ENCODE results near the gene FAM78B.

FAM78B gene

GRCh38 chr1:166032572-166033371 is 134.0 kb downstream of the FAM78B start:
- Histone ChIP-seq H3K27ac (replicated peaks; ENCODE audit: low read length) (no peak overlapping the region), H2AK5ac (ENCODE audit: low read depth, low read length) (no peak overlapping the region), H3K18ac (ENCODE audit: low read length) (no peak overlapping the region), H3K36me3 (replicated peaks in 1 of 2; ENCODE audit: control insufficient read depth in 2 of 2, insufficient read depth in 2 of 2, low read length in 2 of 2) (no peaks in the 10 kb centered on the region), H3K23ac (ENCODE audit: low read depth, low read length, poor library complexity) (no peak overlapping the region), H3K9me3 (replicated peaks in 1 of 2; ENCODE audit: control insufficient read depth in 2 of 2, insufficient read depth in 1 of 2, low read depth in 1 of 2, low read length in 2 of 2) (no peaks in the 10 kb centered on the region), H3K4ac (ENCODE audit: low read length) (no peak overlapping the region), H2BK15ac (ENCODE audit: low read length) (no peak overlapping the region), H2BK12ac (ENCODE audit: low read length) (no peak overlapping the region), H2BK120ac (ENCODE audit: low read depth, low read length) (no peak overlapping the region), H3K4me1 (ENCODE audit: control insufficient read depth in 2 of 2, insufficient read depth in 1 of 2, low read depth in 1 of 2, low read length in 2 of 2) (no peaks in the 10 kb centered on the region), H3K4me3 (ENCODE audit: low read length in 2 of 2) (no peak overlapping the region), H3K14ac (ENCODE audit: low read length) (no peak overlapping the region), H4K8ac (ENCODE audit: low read depth, low read length) (no peak overlapping the region), H2BK5ac (ENCODE audit: low read length) (no peak overlapping the region), H2AFZ (ENCODE audit: low read length) (no peak overlapping the region), H4K91ac (ENCODE audit: low read depth, low read length, poor library complexity) (no peak overlapping the region), H3K27me3 (ENCODE audit: control insufficient read depth in 3 of 3, insufficient read depth in 3 of 3, low read depth in 1 of 3, low read length in 3 of 3) (no peaks in the 10 kb centered on the region), H3K9ac (ENCODE audit: low read depth, low read length, poor library complexity) (no peak overlapping the region), H3K79me1 (ENCODE audit: low read depth, low read length) (no peaks in the 10 kb centered on the region), H3K4me2 (ENCODE audit: insufficient read depth, low read length, poor library complexity, severe bottlenecking) (no peak overlapping the region)
- no peak for DNase-seq (ENCODE audit: low spot score)
- no CpG with 5 or more reads among the region's 11 CpGs for WGBS, 2 donors (ENCODE audit: extremely low coverage in 2 of 2, insufficient read length in 2 of 2, insufficient replicate concordance in 1 of 2)

GRCh38 chr1:166031932-166032571 is 134.7 kb downstream of the FAM78B start:
- Histone ChIP-seq H3K18ac (ENCODE audit: low read length) (no peak overlapping the region), H3K36me3 (replicated peaks in 1 of 2; ENCODE audit: control insufficient read depth in 2 of 2, insufficient read depth in 2 of 2, low read length in 2 of 2) (no peaks in the 10 kb centered on the region), H3K4ac (ENCODE audit: low read length) (no peak overlapping the region), H3K14ac (ENCODE audit: low read length) (no peak overlapping the region), H3K4me1 (ENCODE audit: control insufficient read depth in 2 of 2, insufficient read depth in 1 of 2, low read depth in 1 of 2, low read length in 2 of 2) (no peaks in the 10 kb centered on the region), H3K4me2 (ENCODE audit: insufficient read depth, low read length, poor library complexity, severe bottlenecking) (no peak overlapping the region), H3K9me3 (replicated peaks in 1 of 2; ENCODE audit: control insufficient read depth in 2 of 2, insufficient read depth in 1 of 2, low read depth in 1 of 2, low read length in 2 of 2) (no peaks in the 10 kb centered on the region), H2AK5ac (ENCODE audit: low read depth, low read length) (no peak overlapping the region), H4K8ac (ENCODE audit: low read depth, low read length) (no peak overlapping the region), H2AFZ (ENCODE audit: low read length) (no peak overlapping the region), H4K91ac (ENCODE audit: low read depth, low read length, poor library complexity) (no peak overlapping the region), H2BK12ac (ENCODE audit: low read length) (no peak overlapping the region), H2BK120ac (ENCODE audit: low read depth, low read length) (no peak overlapping the region), H3K23ac (ENCODE audit: low read depth, low read length, poor library complexity) (no peak overlapping the region), H3K79me1 (ENCODE audit: low read depth, low read length) (no peaks in the 10 kb centered on the region), H2BK15ac (ENCODE audit: low read length) (no peak overlapping the region), H3K27ac (replicated peaks; ENCODE audit: low read length) (no peak overlapping the region), H3K4me3 (ENCODE audit: low read length in 2 of 2) (no peak overlapping the region), H3K9ac (ENCODE audit: low read depth, low read length, poor library complexity) (no peak overlapping the region), H3K27me3 (ENCODE audit: control insufficient read depth in 3 of 3, insufficient read depth in 3 of 3, low read depth in 1 of 3, low read length in 3 of 3) (no peaks in the 10 kb centered on the region), H2BK5ac (ENCODE audit: low read length) (no peak overlapping the region)
- no CpG with 5 or more reads among the region's 1 CpG for WGBS, 2 donors (ENCODE audit: extremely low coverage in 2 of 2, insufficient read length in 2 of 2, insufficient replicate concordance in 1 of 2)
- DNase-seq (ENCODE audit: low spot score): no peak

GRCh38 chr1:166029196-166029945 is 137.4 kb downstream of the FAM78B start:
- no peak overlapping the region for H3K27ac ChIP-seq (replicated peaks; ENCODE audit: low read length)
- H3K4me2 ChIP-seq (ENCODE audit: insufficient read depth, low read length, poor library complexity, severe bottlenecking): no peak overlapping the region
- H2AK5ac ChIP-seq (ENCODE audit: low read depth, low read length): no peak overlapping the region
- H2AFZ ChIP-seq (ENCODE audit: low read length): no peak overlapping the region
- H3K23ac ChIP-seq (ENCODE audit: low read depth, low read length, poor library complexity): no peak overlapping the region
- no peaks in the 10 kb centered on the region for H3K27me3 ChIP-seq (ENCODE audit: control insufficient read depth in 3 of 3, insufficient read depth in 3 of 3, low read depth in 1 of 3, low read length in 3 of 3)
- no peak overlapping the region for H3K9ac ChIP-seq (ENCODE audit: low read depth, low read length, poor library complexity)
- H3K79me1 ChIP-seq (ENCODE audit: low read depth, low read length): no peaks in the 10 kb centered on the region
- no peak overlapping the region for H4K8ac ChIP-seq (ENCODE audit: low read depth, low read length)
- no peaks in the 10 kb centered on the region for H3K9me3 ChIP-seq (replicated peaks in 1 of 2; ENCODE audit: control insufficient read depth in 2 of 2, insufficient read depth in 1 of 2, low read depth in 1 of 2, low read length in 2 of 2)
- no peak overlapping the region for H4K91ac ChIP-seq (ENCODE audit: low read depth, low read length, poor library complexity)
- WGBS, 2 donors (ENCODE audit: extremely low coverage in 2 of 2, insufficient read length in 2 of 2, insufficient replicate concordance in 1 of 2): no CpG with 5 or more reads among the region's 4 CpGs
- no peak overlapping the region for H2BK15ac ChIP-seq (ENCODE audit: low read length)
- no peak overlapping the region for H2BK12ac ChIP-seq (ENCODE audit: low read length)
- H3K14ac ChIP-seq (ENCODE audit: low read length): no peak overlapping the region
- no peaks in the 10 kb centered on the region for H3K36me3 ChIP-seq (replicated peaks in 1 of 2; ENCODE audit: control insufficient read depth in 2 of 2, insufficient read depth in 2 of 2, low read length in 2 of 2)
- H2BK5ac ChIP-seq (ENCODE audit: low read length): no peak overlapping the region
- H3K4me1 ChIP-seq (ENCODE audit: control insufficient read depth in 2 of 2, insufficient read depth in 1 of 2, low read depth in 1 of 2, low read length in 2 of 2): no peaks in the 10 kb centered on the region
- no peak overlapping the region for H3K18ac ChIP-seq (ENCODE audit: low read length)
- no peak for DNase-seq (ENCODE audit: low spot score)
- no peak overlapping the region for H3K4ac ChIP-seq (ENCODE audit: low read length)
- no peak overlapping the region for H2BK120ac ChIP-seq (ENCODE audit: low read depth, low read length)
- no peak overlapping the region for H3K4me3 ChIP-seq (ENCODE audit: low read length in 2 of 2)

- H4K8ac ChIP-seq (ENCODE audit: low read depth, low read length): no peak overlapping the region
- no CpG with 5 or more reads among the region's 1 CpG for WGBS, 2 donors (ENCODE audit: extremely low coverage in 2 of 2, insufficient read length in 2 of 2, insufficient replicate concordance in 1 of 2)
- H3K9me3 ChIP-seq (replicated peaks in 1 of 2; ENCODE audit: control insufficient read depth in 2 of 2, insufficient read depth in 1 of 2, low read depth in 1 of 2, low read length in 2 of 2): no peaks in the 10 kb centered on the region
- H3K79me1 ChIP-seq (ENCODE audit: low read depth, low read length): no peaks in the 10 kb centered on the region
- no peak overlapping the region for H3K23ac ChIP-seq (ENCODE audit: low read depth, low read length, poor library complexity)
- H3K27ac ChIP-seq (replicated peaks; ENCODE audit: low read length): no peak overlapping the region
- no peak overlapping the region for H2BK15ac ChIP-seq (ENCODE audit: low read length)
- no peaks in the 10 kb centered on the region for H3K4me1 ChIP-seq (ENCODE audit: control insufficient read depth in 2 of 2, insufficient read depth in 1 of 2, low read depth in 1 of 2, low read length in 2 of 2)
- no peaks in the 10 kb centered on the region for H3K27me3 ChIP-seq (ENCODE audit: control insufficient read depth in 3 of 3, insufficient read depth in 3 of 3, low read depth in 1 of 3, low read length in 3 of 3)
- H3K4me3 ChIP-seq (ENCODE audit: low read length in 2 of 2): no peak overlapping the region
- H4K91ac ChIP-seq (ENCODE audit: low read depth, low read length, poor library complexity): no peak overlapping the region
- DNase-seq (ENCODE audit: low spot score): no peak
- H3K36me3 ChIP-seq (replicated peaks in 1 of 2; ENCODE audit: control insufficient read depth in 2 of 2, insufficient read depth in 2 of 2, low read length in 2 of 2): no peaks in the 10 kb centered on the region
- no peak overlapping the region for H2BK12ac ChIP-seq (ENCODE audit: low read length)
- H2AFZ ChIP-seq (ENCODE audit: low read length): no peak overlapping the region
- no peak overlapping the region for H3K14ac ChIP-seq (ENCODE audit: low read length)
- no peak overlapping the region for H2AK5ac ChIP-seq (ENCODE audit: low read depth, low read length)
- no peak overlapping the region for H3K9ac ChIP-seq (ENCODE audit: low read depth, low read length, poor library complexity)
- no peak overlapping the region for H3K18ac ChIP-seq (ENCODE audit: low read length)
- H2BK5ac ChIP-seq (ENCODE audit: low read length): no peak overlapping the region
- H2BK120ac ChIP-seq (ENCODE audit: low read depth, low read length): no peak overlapping the region
- no peak overlapping the region for H3K4me2 ChIP-seq (ENCODE audit: insufficient read depth, low read length, poor library complexity, severe bottlenecking)
- H3K4ac ChIP-seq (ENCODE audit: low read length): no peak overlapping the region
Measured at GRCh38 chr1:166026555-166026954, 140.2 kb downstream of the FAM78B start.

Data from neuronal stem cell (in vitro differentiated cells).